DMS 273 treated with DMSO at 0.1 percent for 48 hours (cell line): Measurements from ENCODE around the gene GLP1R.

Source experiments
- DNase-seq: peaks from one replicate; lab custom pipeline; 2025; lab: John Stamatoyannopoulos, UW

GLP1R gene

GRCh38 chr6:39048481-39049399 lies at the start of gene GLP1R:
Gene GLP1R (plus strand): TSS chr6:39048781. CDS start chr6:39048841, 60 bp downstream.
- DNase-seq, result no peak

GRCh38 chr6:39003072-39003471 lies 45.5 kb upstream of the GLP1R start:
- no peak for DNase-seq

DNA sequence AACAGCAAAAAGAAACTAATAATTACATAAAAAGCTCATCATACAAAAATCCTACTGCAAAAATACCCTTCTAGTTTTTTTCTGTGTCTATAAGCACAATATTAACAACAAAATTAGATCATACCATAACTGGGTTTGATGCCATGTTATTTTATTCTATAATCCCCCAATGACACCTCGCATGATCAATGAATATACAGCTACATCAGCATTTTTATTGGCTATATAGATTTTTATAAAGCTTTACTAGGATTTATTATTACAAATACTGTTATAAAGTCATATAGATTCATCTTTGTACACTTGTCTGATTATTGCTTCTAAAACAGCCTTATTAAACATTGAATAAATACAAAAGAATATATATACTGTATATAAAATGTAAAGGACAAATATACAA lies 45.1 kb upstream of the GLP1R start:
- DNase-seq, result no peak

GRCh38 chr6:39004801-39005200 lies 43.8 kb upstream of the GLP1R start:
- no peak for DNase-seq

DNA sequence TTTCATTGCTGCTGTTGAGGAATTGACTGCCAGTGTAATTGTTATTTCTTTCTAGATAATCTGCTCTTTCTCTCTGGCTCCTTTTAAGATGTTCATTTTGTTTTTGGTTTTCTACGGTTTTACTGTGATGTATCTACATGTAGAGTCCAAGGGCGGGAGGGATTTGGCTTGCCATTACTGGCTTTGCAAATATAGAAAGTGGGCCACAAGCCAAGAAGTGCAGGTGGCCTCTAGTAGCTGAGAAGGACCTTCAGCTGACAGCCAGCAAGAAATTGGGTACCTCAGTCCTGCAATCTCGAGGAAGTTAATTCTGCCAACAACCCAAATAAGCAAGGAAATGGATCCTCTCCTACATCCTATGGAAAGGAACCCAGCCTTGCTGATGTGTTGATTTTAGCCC lies 42.8 kb upstream of the GLP1R start:
- no peak for DNase-seq

- no peak for DNase-seq
Measured at GRCh38 chr6:39007575-39007974, 41.0 kb upstream of the GLP1R start.

DNA sequence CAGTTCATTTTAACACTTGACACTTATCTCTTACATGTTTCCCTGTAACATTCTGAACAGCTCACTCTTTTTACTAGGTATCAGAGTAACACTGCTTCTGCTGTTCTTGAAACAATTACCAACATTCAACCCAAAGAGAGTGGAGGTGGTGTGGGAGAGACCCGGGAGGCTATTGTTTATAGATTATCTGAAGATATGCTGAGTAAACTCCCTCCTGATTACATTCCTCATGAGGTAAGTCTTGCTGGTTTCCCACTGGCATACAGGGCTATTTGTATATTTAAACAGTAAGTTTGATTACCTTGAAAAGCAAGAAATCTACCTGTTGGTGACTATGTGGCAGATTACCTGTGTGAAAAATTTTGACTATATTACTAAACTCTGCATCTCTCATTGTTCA lies 39.8 kb upstream of the GLP1R start:
- no peak for DNase-seq

DNA sequence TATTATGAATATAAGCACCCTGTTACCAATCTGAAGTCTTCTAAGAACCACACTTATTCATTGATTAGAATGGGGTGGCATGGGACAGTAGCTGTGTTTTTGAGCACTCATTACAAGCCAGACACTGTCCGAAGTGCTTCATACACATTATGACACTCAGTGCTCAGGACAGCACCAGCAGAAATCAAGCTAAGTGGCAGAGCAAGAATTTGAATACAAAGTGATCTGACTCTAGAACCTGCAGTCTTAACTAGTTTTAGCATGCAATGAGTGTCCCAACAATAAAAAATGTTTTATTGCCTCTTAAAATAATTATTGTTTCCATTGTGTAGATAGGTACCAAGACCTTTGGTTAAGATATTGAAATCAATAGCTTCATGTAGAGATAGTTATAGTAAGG lies 39.1 kb upstream of the GLP1R start:
- DNase-seq, result no peak

GRCh38 chr6:39016839-39017546 lies 31.6 kb upstream of the GLP1R start:
- DNase-seq, result no peak

DNA sequence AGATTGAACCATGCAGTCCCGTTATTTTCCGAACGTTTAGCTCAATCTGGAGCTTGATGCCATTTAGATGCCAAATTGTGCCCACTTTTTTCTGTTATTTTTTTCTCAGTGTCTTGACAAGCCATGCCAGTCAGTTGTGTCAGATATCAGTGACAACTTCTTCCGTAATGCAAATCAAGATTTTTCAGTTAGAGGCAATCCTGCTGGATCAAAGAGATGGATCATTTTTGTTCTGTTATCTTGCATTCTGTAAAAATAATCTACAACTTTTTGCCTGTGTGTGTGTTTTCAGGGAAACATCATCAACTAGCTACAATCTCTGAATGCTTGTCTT lies 31.1 kb upstream of the GLP1R start:
- no peak for DNase-seq

GRCh38 chr6:39018103-39018502 lies 30.5 kb upstream of the GLP1R start:
- no peak for DNase-seq

DNA sequence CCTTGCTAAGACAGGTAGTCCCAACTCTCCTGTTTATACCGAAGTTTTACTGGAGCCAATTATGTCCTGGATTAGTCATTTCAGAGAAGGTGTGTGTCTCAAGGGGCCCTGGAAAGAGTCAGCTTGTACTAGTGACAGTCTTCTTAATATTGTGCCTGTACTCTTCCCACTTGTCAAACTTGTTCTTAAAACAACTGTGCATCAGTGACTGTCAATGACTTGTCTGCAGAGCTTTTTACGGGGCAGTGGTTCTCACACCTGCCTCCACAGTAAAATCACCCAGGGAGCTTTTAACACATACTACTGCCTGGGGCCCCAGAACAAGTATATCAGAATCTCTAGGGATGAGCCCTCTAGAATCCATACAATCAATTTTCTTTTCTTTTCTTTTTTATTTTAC lies 28.4 kb upstream of the GLP1R start:
- DNase-seq, result no peak

- no peak for DNase-seq
Measured at GRCh38 chr6:39021041-39021440, 27.5 kb upstream of the GLP1R start.

DNA sequence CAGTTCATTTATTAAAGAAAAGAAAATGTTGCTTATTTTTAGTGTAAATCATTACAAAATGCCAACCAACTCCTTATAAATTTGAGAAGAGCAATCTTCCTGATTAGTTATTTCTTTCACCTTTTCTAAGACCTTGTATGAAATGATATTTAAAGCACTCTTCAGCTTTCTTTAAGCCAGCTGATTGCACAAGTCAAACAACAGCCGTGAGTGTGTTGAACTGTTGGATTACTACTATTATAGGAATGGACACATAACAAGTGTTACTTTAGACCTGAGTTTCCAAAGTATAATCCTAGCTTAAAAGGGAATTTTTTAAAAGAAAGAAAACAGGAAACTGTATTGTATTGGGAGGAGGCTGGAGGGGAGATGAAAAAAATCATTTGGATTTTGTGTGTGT lies 26.8 kb upstream of the GLP1R start:
- DNase-seq, result no peak

DNA sequence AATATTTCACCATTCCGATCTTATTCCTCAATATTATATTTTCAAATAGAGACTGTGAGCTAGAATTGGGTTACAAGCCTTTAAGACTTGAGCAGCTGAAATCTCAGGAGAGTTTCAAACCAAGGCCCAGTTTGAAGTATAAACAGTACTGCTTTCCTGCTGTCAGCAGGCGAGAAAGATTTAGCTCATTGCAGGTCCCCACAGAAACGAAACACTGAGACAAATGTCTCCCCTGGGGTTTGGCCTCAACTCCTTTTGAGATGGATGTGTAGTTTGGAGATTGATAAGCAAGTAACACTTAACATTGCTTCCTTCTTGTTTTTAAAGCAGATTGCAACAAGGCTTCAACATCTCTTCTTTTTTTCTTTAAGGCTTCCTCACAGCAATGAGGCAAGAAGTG lies 22.4 kb upstream of the GLP1R start:
- DNase-seq, result no peak

DNA sequence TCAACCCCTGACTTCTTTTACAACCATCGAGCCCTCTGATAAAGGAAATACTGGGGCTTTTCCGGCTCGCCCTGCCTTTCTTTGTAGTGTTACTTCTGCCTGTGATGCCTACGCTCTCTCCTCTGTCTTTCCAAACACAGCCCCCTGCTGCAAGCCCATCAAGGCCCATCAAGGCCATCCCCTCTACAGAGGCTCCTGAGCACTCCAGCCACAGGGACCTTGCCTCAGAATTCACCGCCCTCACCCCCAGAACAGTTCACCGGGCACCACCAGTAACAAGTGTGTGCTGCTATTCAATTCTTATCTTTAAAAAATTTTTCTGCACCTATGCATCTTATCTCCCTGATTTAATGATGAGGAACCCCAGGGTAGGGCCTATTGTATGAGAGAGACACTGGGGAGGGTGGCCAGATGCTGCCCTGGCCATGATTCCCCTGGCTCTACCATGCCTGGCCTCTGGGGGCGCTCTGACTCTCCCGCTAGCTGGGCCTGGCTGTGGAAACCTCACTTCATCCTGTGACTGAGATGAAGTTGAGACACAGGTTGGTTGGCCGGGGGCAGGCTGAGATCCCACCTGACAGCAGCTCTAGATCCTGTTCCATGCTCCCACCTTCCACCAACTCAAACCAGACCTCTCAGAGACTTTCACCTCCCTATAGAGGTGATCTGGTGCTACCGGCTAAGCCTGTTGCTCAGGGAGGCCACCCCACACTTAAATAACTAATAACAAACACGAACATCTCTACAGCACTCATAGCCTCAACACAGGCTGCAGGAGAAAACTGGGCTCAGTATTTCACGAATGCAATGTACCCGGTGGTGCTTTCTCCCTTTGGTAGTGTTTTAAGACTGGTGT lies 19.2 kb upstream of the GLP1R start:
- DNase-seq, result peak; percentile 2

DNA sequence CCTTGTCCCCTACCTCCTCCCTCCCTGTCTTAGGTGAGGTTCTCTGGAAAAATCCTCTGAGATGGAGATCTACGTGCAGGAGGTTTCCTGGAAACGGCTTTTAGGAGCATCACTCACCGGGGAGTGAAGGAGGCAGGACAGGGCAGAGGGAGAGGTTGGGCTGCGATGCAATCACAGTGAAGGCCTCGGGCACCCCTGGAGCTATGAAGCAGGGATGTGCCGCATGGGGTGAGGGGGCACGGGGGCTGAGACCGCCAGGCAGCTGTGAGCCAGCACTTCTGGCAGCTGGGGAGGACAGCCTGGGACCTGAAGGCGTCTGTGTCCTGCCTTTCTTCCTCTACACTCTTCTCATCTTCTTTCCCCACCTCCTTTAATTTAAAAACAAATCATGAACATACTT lies 12.9 kb upstream of the GLP1R start:
- no peak for DNase-seq

GRCh38 chr6:39037082-39037508 lies 11.5 kb upstream of the GLP1R start:
- DNase-seq, result no peak

DNA sequence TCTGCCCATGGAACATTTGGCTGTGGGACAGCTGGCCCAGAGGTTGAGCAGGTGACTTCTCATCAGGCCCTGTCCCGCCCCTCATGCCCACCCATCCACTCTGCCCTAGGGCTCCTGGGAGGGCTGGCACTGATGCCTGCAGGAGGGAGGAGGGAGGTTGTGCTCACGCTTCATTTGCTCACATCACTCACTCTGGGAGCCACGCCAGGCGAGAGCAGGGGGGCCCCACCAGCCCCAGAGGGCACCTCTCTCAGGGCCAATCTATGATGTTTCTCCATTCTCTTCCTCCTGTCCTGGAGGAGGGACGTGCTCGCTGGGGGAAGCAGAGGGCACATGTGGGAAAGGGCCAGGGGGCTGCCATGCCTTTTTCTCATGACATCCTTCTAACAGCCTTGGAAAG lies 10.9 kb upstream of the GLP1R start:
- no peak for DNase-seq

DNA sequence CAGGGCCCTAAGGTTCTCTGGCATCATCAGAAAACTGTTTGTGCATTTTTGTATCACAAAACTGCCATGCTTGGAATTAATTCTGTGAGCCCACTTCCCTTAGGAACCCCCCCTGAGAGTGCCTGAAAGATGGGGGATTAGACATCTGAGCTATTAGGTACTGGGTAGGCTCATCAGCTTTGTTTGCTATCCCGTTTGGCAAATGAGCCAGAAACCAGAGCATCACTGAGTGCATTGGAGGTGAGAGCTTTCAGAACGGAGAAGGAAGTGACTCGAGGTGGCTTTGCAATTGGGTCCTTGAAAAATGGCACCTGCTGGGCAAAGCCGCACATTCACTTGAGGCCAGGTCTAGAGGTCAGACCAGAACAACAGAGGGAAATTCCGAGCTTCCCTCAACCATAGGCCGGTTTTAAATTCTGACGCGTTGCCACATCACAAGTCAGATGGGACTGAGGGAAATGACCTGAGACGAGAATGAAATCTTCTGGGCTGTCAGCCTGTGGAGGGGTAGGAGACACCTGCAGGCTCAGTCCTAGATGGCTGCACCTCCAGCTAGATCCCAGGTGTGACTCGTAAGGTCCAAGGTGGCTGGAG lies 8.4 kb upstream of the GLP1R start:
- DNase-seq, result no peak

- no peak for DNase-seq
Measured at GRCh38 chr6:39041072-39041471, 7.5 kb upstream of the GLP1R start.

GRCh38 chr6:39043776-39044175 lies 4.8 kb upstream of the GLP1R start:
- DNase-seq, result no peak
